B cell (primary cell): ENCODE results near the gene GOLGA1. TPM values are rescaled to one million over a fixed set of nuclear protein-coding genes. Genes with fewer than 3 reads are reported as not detected.

Experiments used
- ATAC-seq: fragments of 200-7000 bp; cut with Tn5 transposase; one replicate; pipeline ENCODE4 v1.10.0; 2021; ENCODE audit warnings: low read depth, mild to moderate bottlenecking, moderate number of reproducible peaks, moderate library complexity
- CTCF ChIA-PET: fragments of 350-600 bp; sonication (Branson Sonifier 250); formaldehyde crosslinking; loops from one replicate; lab custom pipeline; 2021; ENCODE audit warnings: antibody characterized with exemption, inconsistent platforms; lab: Charles Lee
- POLR2A ChIA-PET: fragments of 350-600 bp; sonication (Branson Sonifier 250); formaldehyde crosslinking; loops from one replicate; lab custom pipeline; 2021; ENCODE audit warnings: antibody characterized with exemption; lab: Charles Lee
- DNase-seq: peaks from one replicate; pipeline ENCODE4 v3.0.0; 2013
- H2AFZ ChIP-seq: 2 replicates; pipeline ENCODE4 v1.6.1; 2012; ENCODE audit warnings: mild to moderate bottlenecking, low read depth, low read length; ENCODE audit not compliant: insufficient read depth, poor library complexity, severe bottlenecking
- H3K27ac ChIP-seq, 2 donors: 1 replicate in 1 of 2; 2 replicates in 1 of 2; pipeline ENCODE4 v1.5.1; 2012 to 2013; ENCODE audit warnings: low read length in 2 of 2, mild to moderate bottlenecking in 2 of 2, moderate library complexity in 1 of 2
- H3K27me3 ChIP-seq, 4 experiments: fragments of 200-600 bp in 1 of 4; sonication (generic) in 1 of 4; replicated peaks in 1 of 4; 1 replicate in 2 of 4; 2 replicates in 2 of 4; pipeline versions ENCODE4 v1.6.1 to v1.7.0; 2013 to 2016; ENCODE audit warnings: low read length in 3 of 4, mild to moderate bottlenecking in 2 of 4, mixed read lengths in 1 of 4, moderate library complexity in 1 of 4; ENCODE audit not compliant: insufficient read depth in 4 of 4, control insufficient read depth in 3 of 4; ENCODE audit errors: control extremely low read depth in 1 of 4
- H3K36me3 ChIP-seq, 2 experiments: replicated peaks in 1 of 2; 1 replicate in 1 of 2; 2 replicates in 1 of 2; pipeline versions ENCODE4 v1.6.1 to v1.7.1; 2013; ENCODE audit warnings: low read length in 1 of 2; ENCODE audit not compliant: insufficient read depth in 2 of 2, control insufficient read depth in 1 of 2; ENCODE audit errors: control extremely low read depth in 1 of 2, extremely low read depth in 1 of 2
- H3K4me1 ChIP-seq, 2 donors: fragments of 200-600 bp in 1 of 2; sonication (generic) in 1 of 2; 1 replicate in 1 of 2; 2 replicates in 1 of 2; pipeline versions ENCODE4 v1.5.1 to v1.6.1; 2013 to 2017; ENCODE audit warnings: low read length in 2 of 2; ENCODE audit not compliant: control insufficient read depth in 2 of 2, insufficient read depth in 2 of 2
- H3K4me2 ChIP-seq: replicated peaks from 2 replicates; pipeline ENCODE3; 2012; ENCODE audit warnings: mild to moderate bottlenecking, low read depth, low read length; ENCODE audit not compliant: poor library complexity, severe bottlenecking
- H3K4me3 ChIP-seq, 5 experiments: fragments of 200-600 bp in 1 of 5; sonication (generic) in 1 of 5; 1 replicate in 3 of 5; 2 replicates in 2 of 5; pipeline versions ENCODE4 v1.5.1 to v1.7.0; 2011 to 2016; ENCODE audit warnings: low read length in 4 of 5, mild to moderate bottlenecking in 4 of 5, low read depth in 2 of 5, control low read depth in 1 of 5, moderate library complexity in 1 of 5; ENCODE audit not compliant: insufficient read depth in 1 of 5; ENCODE audit errors: control extremely low read depth in 1 of 5, extremely low read depth in 1 of 5
- H3K79me2 ChIP-seq: fragments of 200-600 bp; sonication (generic); one replicate; pipeline ENCODE4 v1.6.0; 2016; ENCODE audit warnings: low read length; ENCODE audit not compliant: control insufficient read depth, insufficient read depth
- H3K9ac ChIP-seq: fragments of 200-600 bp; sonication (generic); 2 replicates; pipeline ENCODE4 v1.6.1; 2017; ENCODE audit warnings: mild to moderate bottlenecking, low read length, moderate library complexity
- H3K9me3 ChIP-seq, 3 donors: one replicate each; pipeline versions ENCODE4 v1.6.1 to v1.7.1; 2013; ENCODE audit warnings: low read length in 2 of 3; ENCODE audit not compliant: control insufficient read depth in 2 of 3, insufficient read depth in 1 of 3; ENCODE audit errors: control extremely low read depth in 1 of 3
- H4K20me1 ChIP-seq: 2 replicates; pipeline ENCODE4 v1.6.0; 2012; ENCODE audit warnings: mild to moderate bottlenecking, low read length; ENCODE audit not compliant: insufficient read depth, control insufficient read depth, poor library complexity, severe bottlenecking
- H3K27ac Mint-ChIP-seq: one replicate; pipeline ENCODE4 v1.8.0; 2021; ENCODE audit warnings: mixed read lengths
- H3K27me3 Mint-ChIP-seq: one replicate; pipeline ENCODE4 v1.8.0; 2021; ENCODE audit warnings: mixed read lengths
- H3K4me1 Mint-ChIP-seq: one replicate; pipeline ENCODE4 v1.8.0; 2021; ENCODE audit warnings: mixed read lengths
- H3K4me3 Mint-ChIP-seq: one replicate; pipeline ENCODE4 v1.8.0; 2021; ENCODE audit warnings: mixed read lengths
- H3K9me3 Mint-ChIP-seq: one replicate; pipeline ENCODE4 v1.8.0; 2022; ENCODE audit warnings: mixed read lengths; ENCODE audit not compliant: insufficient read depth
- EZH2 ChIP-seq: IDR thresholded peaks from 2 replicates; pipeline ENCODE4 v1.6.1; 2012; ENCODE audit warnings: borderline replicate concordance, low read depth, mild to moderate bottlenecking, moderate library complexity, low read length; ENCODE audit not compliant: insufficient read depth, poor library complexity, severe bottlenecking
- WGBS: methylation state at CpG from one replicate; pipeline ENCODE4 v1.1.5; 2013; ENCODE audit warnings: missing lambda C conversion rate; ENCODE audit not compliant: insufficient coverage; 5-methylcytosine and 5-hydroxymethylcytosine counted together
- intact Hi-C: fragments of 100-400 bp; cut with micrococcal nuclease; formaldehyde crosslinking; loops from one replicate; pipeline ENCODE4 v1.10.0; 2022
- polyA plus RNA-seq: library from polyadenylated mRNA; depleted of rRNA; stranded (reverse); fragments of >200 nt; gene quantifications from 2 replicates; pipeline ENCODE4 v1.2.3, GENCODE V29; 2012
- total RNA-seq, 2 donors: library from RNA; stranded (reverse); fragments of 120-200 nt in 1 of 2; gene quantifications; 1 replicate in 1 of 2; 2 replicates in 1 of 2; pipeline versions ENCODE4 v1.2.3 to v1.2.4, GENCODE V29; 2013 to 2022
- TF ChIP-seq, protein P1 (sequence below): fragments of 200-600 bp; IDR thresholded peaks from one replicate; pipeline ENCODE4 v1.8.0; 2022; ENCODE audit warnings: antibody characterized with exemption, mild to moderate bottlenecking

GOLGA1 gene
- total and polyA plus RNA-seq, 2 donors (not counting 1 experiment from before 2014, with no cell fraction given), result 13.4 to 26.2 TPM

DNA sequence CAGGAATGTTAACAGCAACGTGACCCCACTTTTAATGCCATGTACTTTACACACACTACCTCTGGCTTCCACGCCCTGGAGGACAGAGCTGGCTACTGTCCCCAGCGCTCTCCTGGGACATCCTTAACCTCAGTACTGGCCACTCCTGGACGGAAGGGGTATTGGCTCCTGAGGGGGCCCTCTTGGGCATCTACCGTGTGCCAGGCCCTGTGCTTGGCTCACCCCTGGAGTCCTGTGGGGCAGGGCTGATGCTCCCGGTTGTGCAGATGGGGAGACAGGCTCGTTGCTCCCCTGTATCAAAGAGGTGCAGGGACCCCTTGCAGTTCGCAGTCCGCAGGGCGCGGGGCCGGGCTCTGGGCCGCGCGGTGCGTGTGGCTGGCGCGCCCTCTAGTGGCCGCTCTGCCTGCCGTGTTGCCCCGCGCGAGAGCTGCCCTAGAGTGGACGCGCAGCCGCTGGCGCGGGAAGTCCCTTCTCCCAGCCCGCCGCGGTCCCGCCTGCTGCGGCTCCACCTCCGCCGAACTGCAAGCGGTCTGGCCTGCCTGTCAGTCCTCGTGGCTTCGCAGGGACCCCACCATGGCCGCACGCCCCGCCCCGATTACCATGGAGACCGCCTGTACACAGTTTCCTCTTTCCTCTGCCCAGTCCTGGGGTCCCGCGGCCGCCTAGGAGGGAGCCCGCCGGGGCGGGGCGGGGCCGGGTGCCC, 87.9 kb downstream of the GOLGA1 start, which contains the start of gene WDR38:
WDR38 (plus strand) TSS at position 632 of the 703 bp plus-strand sequence. CDS start 72 bp downstream, outside the sequence.
- H3K27me3 Mint-ChIP-seq, result no peaks in the 10 kb centered on the region
- peaks cover 5% of the 10 kb centered on the region for H4K20me1 ChIP-seq
- intact Hi-C loops, result loop anchor here (1.0 to 5.0 kb wide), 6 partner anchors 8 to 519 kb away; partner anchors contain the start of gene RPL35
- H3K27ac Mint-ChIP-seq, result peak within 1 kb of the TSS; percentile 84
- ATAC-seq (peak; percentile 80), DNase-seq (peak; percentile 88)
- no peaks in the 10 kb centered on the region for H3K9me3 ChIP-seq
- TF ChIP-seq, protein P1, sequence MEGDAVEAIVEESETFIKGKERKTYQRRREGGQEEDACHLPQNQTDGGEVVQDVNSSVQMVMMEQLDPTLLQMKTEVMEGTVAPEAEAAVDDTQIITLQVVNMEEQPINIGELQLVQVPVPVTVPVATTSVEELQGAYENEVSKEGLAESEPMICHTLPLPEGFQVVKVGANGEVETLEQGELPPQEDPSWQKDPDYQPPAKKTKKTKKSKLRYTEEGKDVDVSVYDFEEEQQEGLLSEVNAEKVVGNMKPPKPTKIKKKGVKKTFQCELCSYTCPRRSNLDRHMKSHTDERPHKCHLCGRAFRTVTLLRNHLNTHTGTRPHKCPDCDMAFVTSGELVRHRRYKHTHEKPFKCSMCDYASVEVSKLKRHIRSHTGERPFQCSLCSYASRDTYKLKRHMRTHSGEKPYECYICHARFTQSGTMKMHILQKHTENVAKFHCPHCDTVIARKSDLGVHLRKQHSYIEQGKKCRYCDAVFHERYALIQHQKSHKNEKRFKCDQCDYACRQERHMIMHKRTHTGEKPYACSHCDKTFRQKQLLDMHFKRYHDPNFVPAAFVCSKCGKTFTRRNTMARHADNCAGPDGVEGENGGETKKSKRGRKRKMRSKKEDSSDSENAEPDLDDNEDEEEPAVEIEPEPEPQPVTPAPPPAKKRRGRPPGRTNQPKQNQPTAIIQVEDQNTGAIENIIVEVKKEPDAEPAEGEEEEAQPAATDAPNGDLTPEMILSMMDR, result peak; percentile 99
- no peak for TF ChIP-seq EZH2
- H3K4me3 Mint-ChIP-seq, result peak within 1 kb of the TSS; percentile 88
- peak within 1 kb of the TSS in 4 of 5 experiments; percentile 33 to 55 (median 48) for H3K4me3 ChIP-seq
- POLR2A ChIA-PET, result interaction anchor here (0.5 to 1.9 kb wide), 6 partner anchors 8 to 310 kb away, joined by 3 to 5 read pairs (median 3); partner anchors contain the start of genes ARPC5L and RPL35
- CTCF ChIA-PET, result interaction anchor here (0.6 to 9.8 kb wide), 27 partner anchors 10 to 1951 kb away, joined by 3 to 345 read pairs (median 5); partner anchors contain the start of genes ARPC5L, NR6A1, OLFML2A and RPL35
- no peaks in the 10 kb centered on the region for H3K27me3 ChIP-seq
- H3K9me3 Mint-ChIP-seq, result no peaks in the 10 kb centered on the region
- H3K79me2 ChIP-seq, result no peaks in the 10 kb centered on the region
- peak within 1 kb of the TSS in 1 of 2 donors; percentile 74 for H3K27ac ChIP-seq
- H3K4me1 ChIP-seq, result peaks cover 7 to 9% of the 10 kb centered on the region in 2 donors
- peak within 1 kb of the TSS; percentile 58 for H3K9ac ChIP-seq
- H3K4me1 Mint-ChIP-seq, result peaks cover 8% of the 10 kb centered on the region
- H3K36me3 ChIP-seq, result peaks cover 0 to 12% of the 10 kb centered on the region in 2 experiments
- WGBS, result 2% methylated on average over 51 of the region's 51 CpGs
- H3K4me2 ChIP-seq, result peak within 1 kb of the TSS; percentile 85
- peak within 1 kb of the TSS; percentile 78 for H2AFZ ChIP-seq
